HG03280 (cell line): ENCODE results near the gene PHKA2.
"Not testable (repeated sequence)": the region's sequence is repeated elsewhere in the genome, so short reads cannot be mapped to it uniquely, and the experiment has no call there.

ENCODE experiments used
- ATAC-seq: cut with Tn5 transposase; IDR thresholded peaks from one replicate; pipeline ENCODE4 v1.9.1; 2021; ENCODE audit warnings: mild to moderate bottlenecking, moderate library complexity; ENCODE audit not compliant: unreplicated experiment

The PHKA2 gene, protein sequence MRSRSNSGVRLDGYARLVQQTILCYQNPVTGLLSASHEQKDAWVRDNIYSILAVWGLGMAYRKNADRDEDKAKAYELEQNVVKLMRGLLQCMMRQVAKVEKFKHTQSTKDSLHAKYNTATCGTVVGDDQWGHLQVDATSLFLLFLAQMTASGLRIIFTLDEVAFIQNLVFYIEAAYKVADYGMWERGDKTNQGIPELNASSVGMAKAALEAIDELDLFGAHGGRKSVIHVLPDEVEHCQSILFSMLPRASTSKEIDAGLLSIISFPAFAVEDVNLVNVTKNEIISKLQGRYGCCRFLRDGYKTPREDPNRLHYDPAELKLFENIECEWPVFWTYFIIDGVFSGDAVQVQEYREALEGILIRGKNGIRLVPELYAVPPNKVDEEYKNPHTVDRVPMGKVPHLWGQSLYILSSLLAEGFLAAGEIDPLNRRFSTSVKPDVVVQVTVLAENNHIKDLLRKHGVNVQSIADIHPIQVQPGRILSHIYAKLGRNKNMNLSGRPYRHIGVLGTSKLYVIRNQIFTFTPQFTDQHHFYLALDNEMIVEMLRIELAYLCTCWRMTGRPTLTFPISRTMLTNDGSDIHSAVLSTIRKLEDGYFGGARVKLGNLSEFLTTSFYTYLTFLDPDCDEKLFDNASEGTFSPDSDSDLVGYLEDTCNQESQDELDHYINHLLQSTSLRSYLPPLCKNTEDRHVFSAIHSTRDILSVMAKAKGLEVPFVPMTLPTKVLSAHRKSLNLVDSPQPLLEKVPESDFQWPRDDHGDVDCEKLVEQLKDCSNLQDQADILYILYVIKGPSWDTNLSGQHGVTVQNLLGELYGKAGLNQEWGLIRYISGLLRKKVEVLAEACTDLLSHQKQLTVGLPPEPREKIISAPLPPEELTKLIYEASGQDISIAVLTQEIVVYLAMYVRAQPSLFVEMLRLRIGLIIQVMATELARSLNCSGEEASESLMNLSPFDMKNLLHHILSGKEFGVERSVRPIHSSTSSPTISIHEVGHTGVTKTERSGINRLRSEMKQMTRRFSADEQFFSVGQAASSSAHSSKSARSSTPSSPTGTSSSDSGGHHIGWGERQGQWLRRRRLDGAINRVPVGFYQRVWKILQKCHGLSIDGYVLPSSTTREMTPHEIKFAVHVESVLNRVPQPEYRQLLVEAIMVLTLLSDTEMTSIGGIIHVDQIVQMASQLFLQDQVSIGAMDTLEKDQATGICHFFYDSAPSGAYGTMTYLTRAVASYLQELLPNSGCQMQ

DNA sequence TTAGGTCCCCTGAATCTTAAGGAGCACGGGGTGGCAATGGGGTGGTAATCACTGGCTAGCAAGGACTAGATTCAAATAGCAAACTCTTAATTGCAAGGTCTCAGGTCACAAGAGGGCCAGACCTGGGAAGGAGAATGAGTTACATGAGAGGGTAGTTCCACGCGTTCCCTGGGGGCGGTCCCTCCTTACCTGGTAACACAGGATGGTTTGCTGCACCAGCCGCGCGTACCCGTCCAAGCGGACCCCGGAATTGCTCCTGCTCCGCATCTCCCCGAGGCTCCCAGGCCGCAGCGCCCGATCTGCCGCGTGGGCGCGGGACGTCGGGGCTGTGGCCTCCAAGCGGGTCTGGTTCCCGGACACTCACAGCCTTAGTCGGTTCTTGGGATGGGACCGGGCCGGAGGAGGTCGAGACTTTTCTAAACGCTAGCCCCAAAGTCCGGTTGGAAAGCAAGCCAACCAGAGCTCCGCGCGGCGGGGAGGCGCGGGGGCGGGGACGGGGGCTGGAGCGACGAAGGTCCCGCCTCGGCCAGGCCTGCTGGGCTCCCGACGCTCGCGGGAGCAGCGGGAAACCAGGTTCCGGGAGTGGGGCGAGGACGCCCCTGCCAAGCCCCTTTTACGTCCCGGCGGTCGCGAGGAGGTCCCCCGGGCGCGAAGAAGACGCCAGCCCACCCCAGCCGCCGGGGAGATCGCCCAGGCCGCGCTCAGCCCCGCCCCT lies at the start of gene PHKA2:
Gene PHKA2, minus strand, starts transcription at position 449 of the 715 bp plus-strand sequence. Its CDS starts 182 bp downstream, at position 267.
- ATAC-seq, result peak; percentile 47

DNA sequence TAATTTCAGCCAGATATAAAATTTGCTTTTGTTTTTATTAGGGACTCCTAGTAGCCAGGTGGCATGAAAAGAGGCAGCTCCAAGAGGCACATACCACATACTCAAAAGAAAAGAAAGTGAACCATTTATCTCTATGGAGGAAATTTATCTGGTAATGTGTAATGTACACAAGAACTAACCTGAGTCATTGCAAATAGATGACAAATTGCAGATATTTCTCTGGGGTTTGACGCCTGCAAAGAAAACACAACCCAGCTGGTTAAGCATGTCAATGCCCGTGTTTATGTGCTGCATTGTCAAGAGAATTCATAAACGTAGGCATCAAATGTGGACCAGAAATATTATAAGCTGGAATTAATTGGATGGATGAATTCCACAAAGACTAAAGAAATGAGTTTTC lies 46.9 kb upstream of the PHKA2 start:
- ATAC-seq, result no peak

DNA sequence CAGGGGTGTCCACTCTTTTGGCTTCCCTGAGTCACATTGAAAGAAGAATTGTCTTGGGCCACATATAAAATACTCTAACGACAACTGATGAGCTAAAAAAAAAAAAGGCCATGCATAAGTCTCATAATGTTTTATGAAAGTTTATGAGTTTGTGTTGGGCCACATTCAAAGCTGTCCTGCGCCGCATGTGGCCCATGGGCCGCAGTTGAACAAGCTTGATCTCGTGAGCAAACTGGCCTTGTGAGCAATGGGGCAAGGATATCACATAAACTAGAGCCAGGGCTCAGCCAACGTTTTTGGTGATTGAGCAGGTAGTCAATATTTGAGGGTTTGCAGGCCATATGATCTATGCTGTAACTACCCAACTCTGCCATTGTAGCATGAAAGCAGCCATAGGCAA lies 44.6 kb upstream of the PHKA2 start:
- no peak for ATAC-seq

DNA sequence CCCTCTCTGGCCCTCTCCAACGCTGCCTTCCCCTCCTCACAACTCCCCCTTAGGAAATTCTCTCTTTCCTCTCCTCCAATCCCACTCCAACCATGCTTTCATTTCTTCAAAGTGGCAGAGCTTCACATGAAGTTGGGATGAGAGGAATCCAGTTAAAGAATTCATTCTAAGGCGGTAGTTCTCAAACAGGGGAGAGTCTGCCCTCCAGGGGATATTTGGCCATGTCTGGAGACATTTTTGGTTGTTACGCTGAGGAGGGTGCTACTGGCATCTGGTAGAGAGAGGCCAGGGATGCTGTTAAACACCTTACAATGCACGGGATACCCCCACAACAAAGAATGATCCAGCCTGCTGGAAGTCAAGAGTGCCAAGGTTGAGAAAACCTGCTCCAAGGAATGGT lies 40.5 kb upstream of the PHKA2 start:
- no peak for ATAC-seq

DNA sequence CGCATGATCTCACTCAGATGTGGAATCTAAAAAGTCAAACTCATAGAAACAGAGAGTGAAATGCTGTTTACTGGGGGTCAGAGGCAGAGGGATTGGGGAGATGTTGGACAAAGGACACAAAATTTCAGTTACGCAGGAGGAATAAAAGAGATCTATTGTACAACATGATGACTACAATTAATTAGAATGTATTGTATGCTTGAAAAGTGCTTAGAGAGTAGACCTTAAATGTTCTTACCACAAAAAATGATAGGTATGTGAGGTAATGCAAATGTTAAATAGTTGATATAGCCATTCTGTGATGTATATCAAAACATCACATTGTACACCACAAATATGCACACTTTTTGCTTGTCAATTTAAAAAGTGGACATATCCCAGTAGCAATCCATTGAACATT lies 36.1 kb upstream of the PHKA2 start:
- ATAC-seq, result no peak

DNA sequence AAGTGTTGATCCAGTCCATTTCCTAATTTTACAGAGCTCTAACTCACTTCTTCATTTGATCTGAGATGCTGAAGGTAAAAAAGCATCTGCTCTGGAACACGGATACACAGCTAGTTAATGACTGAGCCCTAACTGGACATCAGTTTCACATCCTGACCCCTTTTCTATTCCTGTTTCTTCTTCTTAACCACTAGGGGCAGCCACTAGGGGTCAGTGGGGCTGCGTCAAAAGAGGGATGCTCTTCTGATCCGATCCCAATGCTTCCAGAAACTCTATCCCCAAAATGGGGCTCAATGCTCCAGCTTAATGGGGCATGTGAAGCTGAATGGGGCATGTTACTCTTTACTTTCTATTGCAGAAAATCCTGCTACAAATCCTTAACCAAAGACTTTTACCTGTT lies 33.4 kb upstream of the PHKA2 start:
- no peak for ATAC-seq

DNA sequence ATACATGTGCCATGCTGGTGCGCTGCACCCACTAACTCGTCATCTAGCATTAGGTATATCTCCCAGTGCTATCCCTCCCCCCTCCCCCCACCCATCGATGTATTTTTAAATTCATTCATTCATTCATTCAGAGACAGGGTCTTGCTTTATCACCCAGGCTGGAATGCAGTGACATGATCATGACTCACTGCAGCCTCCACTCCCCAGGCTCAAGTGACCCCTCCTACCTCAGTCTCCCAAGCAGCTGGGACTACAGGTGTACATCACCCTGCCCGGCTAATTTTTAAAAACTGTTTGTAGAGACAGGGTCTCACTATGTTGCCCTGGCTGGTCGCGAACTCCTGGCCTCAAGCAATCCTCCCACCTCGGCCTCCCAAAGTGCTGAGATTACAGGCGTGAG lies 32.7 kb upstream of the PHKA2 start:
- not testable (repeated sequence) for ATAC-seq

DNA sequence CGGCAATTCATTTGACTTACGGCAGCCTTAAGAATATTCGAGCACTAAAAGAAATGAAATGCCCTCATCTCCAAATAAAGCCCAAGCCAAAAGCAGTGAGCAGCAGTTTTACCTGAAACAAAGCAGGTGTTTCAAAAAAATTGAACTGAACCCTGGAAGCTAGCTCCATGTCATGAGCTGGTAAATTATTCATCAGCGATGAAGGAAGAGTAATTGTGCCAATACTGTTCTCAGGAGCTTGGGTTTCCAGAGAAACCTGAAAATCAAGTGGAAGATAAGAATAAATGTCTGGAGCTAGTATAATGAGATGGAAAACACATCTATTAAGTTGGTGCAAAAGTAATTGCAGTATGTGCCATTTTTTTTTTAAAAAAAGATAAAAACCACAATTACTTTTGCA lies 24.0 kb upstream of the PHKA2 start:
- no peak for ATAC-seq

DNA sequence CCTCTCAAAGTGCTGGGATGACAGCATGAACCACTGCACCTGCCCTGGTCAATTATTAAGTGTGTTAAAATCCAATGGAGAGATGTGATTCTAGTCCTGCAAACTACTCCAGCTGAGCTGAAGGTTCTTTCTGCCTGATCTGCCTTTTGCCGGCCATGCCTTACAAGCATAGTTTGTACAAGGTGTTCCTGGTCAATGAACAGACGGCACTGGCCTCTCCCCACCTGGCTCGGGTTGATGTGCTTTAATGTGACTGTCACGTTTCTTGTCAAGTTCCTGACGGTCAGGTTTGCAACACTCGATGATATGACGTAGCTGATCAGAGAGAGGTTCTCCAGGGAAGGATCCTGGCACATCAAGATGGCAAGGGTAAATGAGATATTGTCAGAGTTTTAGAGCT lies 23.1 kb upstream of the PHKA2 start:
- no peak for ATAC-seq

DNA sequence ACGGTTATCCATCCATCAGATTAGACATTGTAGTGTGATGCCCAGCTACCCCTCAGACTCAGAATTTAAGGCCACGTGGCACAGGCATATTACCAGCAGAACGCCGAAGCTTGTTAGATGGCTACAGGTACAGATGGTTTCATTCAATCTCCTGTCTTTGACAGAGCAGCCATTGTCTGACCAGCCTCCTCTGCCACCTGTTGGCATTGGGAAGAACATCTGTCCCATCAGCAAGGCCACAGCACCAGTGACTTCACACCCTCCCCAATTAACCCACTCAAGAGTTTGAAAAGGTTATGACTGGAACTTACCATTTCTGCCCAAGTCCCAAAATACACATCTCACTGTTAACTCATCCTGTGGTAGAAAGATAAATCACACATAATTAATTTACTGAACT lies 22.0 kb upstream of the PHKA2 start:
- no peak for ATAC-seq

DNA sequence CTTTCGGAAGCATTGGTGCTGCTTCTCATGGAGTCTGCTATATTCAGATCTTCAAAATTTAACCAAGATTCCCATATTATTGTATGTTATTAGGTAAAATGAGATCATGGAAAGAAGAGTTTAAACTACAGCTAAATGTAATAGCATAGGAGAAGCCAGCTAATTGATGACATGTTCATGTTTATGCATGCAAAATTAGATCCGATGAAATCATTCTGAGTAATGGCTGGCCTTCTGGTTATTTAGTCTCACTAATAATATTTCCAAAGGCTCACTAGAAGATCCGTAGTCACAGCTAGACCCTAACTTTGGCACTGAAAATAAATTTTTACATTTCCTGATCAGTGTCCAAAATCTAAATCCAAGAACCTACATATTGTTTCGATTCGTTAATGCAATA lies 19.8 kb upstream of the PHKA2 start:
- ATAC-seq, result no peak

DNA sequence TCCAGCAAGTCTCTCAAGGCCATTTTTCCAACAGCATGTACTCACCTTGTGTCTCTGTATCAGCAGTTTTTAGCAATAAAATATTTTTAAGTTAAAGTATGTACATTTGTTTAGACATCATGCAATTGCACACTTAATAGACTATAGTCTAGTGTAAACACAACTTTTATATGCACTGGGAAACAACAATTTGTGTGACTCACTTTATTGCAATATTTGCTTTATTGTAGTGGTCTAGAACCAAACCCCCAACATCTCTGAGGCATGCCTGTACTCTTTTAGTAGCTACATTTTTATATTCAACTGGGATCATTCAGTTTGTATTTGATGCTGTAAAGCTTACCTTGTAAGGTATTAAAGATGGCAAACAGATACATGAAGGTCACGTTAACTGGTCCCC lies 14.7 kb upstream of the PHKA2 start:
- ATAC-seq, result no peak

DNA sequence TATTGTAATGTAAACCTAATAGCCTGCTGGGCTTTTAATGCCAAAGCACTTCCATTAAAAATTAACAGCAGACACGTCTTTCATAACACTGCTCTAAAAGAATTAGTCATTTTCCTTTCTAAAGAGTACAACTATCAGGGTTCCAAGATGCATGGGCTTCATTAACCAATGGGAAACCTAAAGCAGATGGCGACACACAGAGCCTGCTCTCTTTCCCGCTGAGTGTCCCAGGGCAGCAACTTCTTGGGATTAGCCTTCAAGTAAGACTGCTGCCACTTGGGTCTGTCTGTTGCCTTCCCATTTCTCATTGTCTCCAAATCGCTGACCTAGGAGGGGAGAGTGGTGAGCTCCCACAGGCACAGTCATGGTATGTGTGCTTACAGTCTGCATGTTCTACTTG lies 14.0 kb upstream of the PHKA2 start:
- no peak for ATAC-seq

DNA sequence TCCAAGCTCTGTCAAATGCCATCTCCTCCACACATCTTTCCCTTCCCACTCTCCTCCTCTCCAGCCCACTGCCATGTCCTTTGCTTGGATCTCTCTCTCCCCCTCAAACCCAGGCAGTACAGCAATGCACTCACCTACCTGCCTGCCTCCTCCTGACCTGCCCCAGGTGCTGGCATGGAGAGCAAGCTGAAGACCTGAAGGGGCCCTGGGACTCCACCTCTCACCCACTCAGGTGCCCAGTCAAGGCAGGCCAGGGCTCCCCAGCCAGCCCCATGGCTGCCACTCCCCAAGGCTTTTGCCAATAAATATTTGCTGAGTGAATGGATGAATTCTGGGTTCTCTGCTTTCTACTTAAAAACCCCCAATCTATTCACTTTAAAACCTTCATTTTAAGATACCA lies 12.6 kb upstream of the PHKA2 start:
- ATAC-seq, result no peak

DNA sequence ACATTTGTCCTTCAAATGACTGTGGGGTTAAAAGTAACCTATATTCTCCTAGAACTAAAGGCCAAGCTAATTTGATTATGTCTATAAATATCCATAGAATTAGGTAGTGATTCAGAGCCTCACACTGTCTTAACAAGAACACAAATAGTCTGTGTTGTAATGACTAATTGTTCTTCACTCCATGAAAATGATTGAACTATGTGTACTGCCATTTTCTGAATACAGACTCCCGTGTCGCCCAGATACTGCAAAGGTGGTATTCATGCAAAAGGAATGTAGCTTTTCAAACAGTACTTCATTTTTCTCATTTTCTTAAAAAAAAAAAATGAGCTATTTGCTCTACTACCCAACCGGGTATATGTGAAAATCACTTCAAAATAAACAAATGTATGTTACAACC lies 11.3 kb upstream of the PHKA2 start:
- ATAC-seq, result no peak

DNA sequence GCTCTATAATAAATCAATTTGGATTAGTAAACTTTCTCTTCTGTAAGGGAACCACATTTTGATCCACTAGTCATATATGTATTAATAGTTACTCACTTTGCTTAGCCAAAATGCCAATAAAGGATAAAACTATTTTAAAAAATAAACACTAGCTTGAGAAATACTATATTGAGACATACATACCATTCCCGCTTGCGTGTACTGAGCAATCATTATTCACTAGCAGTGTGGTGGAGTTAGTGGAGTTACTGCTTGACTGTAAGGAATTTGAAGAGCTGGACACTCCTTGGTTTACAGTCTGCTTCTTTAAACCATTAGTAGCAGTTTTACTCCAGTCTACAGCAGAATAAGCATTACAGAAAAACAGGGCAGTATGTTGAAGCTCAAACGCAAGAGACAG lies 10.8 kb upstream of the PHKA2 start:
- no peak for ATAC-seq

DNA sequence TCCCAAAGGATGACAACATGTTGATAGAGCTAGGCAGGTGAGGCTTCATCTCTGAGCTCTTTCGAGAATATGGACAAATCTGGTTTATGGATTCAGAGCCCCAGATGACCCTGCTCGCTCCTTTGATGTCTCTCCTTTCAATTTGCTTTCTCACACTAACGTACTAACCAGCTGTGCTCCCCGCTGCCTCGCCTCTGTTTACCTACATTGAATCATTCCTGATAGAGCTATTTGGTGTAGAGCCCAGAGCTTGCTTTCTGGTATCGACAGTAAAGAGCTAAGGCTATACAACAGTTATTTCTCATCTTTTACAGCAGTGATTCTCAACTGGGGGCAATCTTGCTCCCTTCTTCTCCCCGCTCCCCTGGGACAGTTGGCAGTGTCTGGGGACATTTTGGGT lies 8.9 kb upstream of the PHKA2 start:
- no peak for ATAC-seq

DNA sequence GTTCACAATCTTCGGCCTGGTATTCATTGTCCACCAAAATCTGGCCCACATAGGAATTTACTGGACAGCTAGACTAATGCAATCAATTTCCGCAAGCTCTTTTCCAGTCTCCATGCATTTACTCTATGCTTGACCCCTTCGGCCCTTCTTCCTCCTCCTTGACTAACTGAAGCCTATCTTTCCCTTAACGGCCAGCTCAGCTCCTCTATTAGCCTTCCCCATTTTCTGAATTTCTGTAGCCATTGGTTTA lies 1.2 kb upstream of the PHKA2 start:
- no peak for ATAC-seq

DNA sequence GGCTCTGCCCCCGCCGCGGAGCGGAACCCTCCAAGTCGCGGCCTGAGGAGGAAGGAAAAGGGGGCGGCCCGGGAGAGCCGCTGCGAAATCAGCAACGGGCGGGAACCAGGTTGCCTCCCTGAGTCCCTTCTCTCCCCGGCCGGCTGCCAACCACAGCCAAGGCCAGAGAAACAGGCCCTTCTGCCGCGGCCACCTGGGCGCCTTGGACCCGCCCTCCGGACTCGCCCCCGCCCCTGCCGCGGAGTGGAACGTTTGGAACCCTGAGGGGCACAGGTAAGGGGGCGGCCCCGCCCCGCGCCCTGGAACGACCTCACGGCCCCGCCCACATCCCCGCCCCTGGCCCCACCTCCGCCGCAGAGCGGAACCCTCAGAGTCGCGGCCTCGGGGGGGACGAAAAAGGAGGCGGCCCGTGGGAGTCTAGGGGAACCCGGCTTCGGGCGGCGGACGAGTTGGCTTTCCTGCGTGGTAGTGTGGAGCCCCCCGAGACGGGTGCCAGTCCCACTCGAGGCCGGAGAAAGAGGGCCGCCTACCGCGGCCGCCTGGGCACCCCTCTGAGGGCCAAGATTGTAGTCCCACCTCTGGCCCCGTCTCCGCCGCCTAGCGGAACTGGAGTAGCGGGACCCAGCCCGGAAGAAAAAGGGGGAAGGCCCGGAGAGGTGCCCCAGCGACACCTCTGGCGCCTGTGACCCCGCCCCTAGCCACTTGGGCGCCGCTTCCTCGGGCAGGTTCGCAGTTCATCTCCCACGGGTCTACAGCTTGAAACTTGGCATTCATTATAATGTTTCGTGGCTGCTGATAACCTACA lies 669 bp upstream of the PHKA2 start:
- ATAC-seq, result peak; percentile 88

DNA sequence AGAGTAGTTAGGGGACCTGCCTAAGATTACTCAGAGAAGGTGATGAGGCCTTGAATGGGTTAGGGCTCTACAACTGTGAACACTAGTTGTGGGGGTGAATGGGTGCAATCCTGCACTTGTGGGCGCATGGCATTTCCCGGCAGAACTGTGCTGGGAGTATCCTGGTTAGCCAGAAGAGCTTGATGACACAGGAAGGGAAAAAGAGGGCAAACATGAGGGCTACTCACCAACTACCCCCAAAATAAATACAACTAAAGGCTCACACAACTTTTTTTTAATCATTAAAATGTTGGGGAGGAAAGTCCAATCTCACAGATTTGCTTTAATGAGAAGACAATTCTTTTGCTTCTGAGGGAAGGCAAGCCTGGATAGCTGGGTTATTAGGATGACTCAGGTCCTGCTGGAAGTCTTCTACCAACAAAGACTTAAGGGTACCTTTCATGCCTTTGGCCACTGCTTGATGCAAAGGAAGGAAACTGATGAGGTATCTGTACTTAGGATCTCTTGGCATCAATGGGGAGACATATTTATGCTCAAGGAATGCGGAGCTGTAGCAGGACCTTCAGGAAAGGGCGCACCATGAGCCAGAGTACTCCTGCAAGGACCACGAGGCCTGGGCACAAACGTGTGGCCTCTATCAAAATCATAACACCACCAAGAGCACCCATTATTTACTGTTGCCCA lies 2.6 kb downstream of the PHKA2 start:
- ATAC-seq, result no peak
